Activated CD4-positive, alpha-beta T cell treated with anti-CD3 and anti-CD28 coated beads, Interleukin-2, amount 50 U/mL, for 24 hours (primary cell): ENCODE results near the gene ZNF576.
"Not testable (repeated sequence)": the region's sequence is repeated elsewhere in the genome, so short reads cannot be mapped to it uniquely, and the experiment has no call there.

ENCODE experiments used
- DNase-seq, 2 donors: peaks; one replicate each; pipeline ENCODE4 v3.0.0-alpha.2; 2020; ENCODE audit warnings: low read depth in 1 of 2, low spot score in 1 of 2

ZNF576 gene

GRCh38 chr19:43624933-43625332, 28.5 kb downstream of the ZNF576 start:
- DNase-seq: peak; percentile 67 to 76

- no peak for DNase-seq
Observed at GRCh38 chr19:43625918-43626579, 29.7 kb downstream of the ZNF576 start.

- no peak for DNase-seq
Observed at GRCh38 chr19:43626838-43627237, 30.4 kb downstream of the ZNF576 start.

GRCh38 chr19:43628646-43629326, 32.4 kb downstream of the ZNF576 start:
- DNase-seq: no peak

- no peak for DNase-seq
Observed at GRCh38 chr19:43631491-43631890, 35.1 kb downstream of the ZNF576 start.

GRCh38 chr19:43633520-43633919, 37.1 kb downstream of the ZNF576 start:
- DNase-seq: no peak

GRCh38 chr19:43634068-43634467, 37.7 kb downstream of the ZNF576 start:
- no peak for DNase-seq

- DNase-seq: no peak
Observed at GRCh38 chr19:43634506-43634871, 38.1 kb downstream of the ZNF576 start.

GRCh38 chr19:43634872-43635560, 38.6 kb downstream of the ZNF576 start:
- DNase-seq: no peak

GRCh38 chr19:43635561-43635940, 39.2 kb downstream of the ZNF576 start:
- DNase-seq: not testable (repeated sequence)

- no peak for DNase-seq
Observed at GRCh38 chr19:43636121-43636683, 39.8 kb downstream of the ZNF576 start.

GRCh38 chr19:43638214-43638994, 42.0 kb downstream of the ZNF576 start:
- no peak for DNase-seq

- DNase-seq: no peak
Observed at GRCh38 chr19:43638995-43639518, 42.7 kb downstream of the ZNF576 start.

GRCh38 chr19:43639519-43640423, 43.4 kb downstream of the ZNF576 start, which contains the start of gene CADM4:
CADM4 (minus strand) TSS chr19:43639850; CDS start chr19:43639790, 60 bp downstream.
- peak in 1 of 2 donors; percentile 15 for DNase-seq

GRCh38 chr19:43640424-43640757, 44.0 kb downstream of the ZNF576 start:
- no peak for DNase-seq

- no peak for DNase-seq
Observed at GRCh38 chr19:43641333-43641732, 44.9 kb downstream of the ZNF576 start.

GRCh38 chr19:43642531-43642930, 46.1 kb downstream of the ZNF576 start:
- no peak for DNase-seq

- DNase-seq: no peak
Observed at GRCh38 chr19:43643326-43643725, 46.9 kb downstream of the ZNF576 start.

GRCh38 chr19:43644181-43644580, 47.8 kb downstream of the ZNF576 start:
- no peak for DNase-seq

- no peak for DNase-seq
Observed at GRCh38 chr19:43648633-43649032, 52.2 kb downstream of the ZNF576 start.
